PC-3 (cell line): ENCODE measurements around the gene CLNK. TPM values are rescaled to one million over a fixed set of nuclear protein-coding genes. Genes with fewer than 3 reads are reported as not detected.
A peak's percentile ranks its signal among the peaks of the same experiment; 100 is the strongest.

Experiments used
- ATAC-seq: fragments of 200-7000 bp; cut with Tn5 transposase; 2 replicates; pipeline ENCODE4 v1.9.1; 2020; ENCODE audit warnings: mild to moderate bottlenecking, moderate library complexity
- BruUV-seq: library from RNA; stranded (reverse); fragments of 400-500 nt; replicated peaks from 2 replicates; lab custom pipeline; 2021; lab: Mats Ljungman, UMichigan
- CTCF ChIA-PET: fragments of 300-600 bp; sonication (Branson Sonifier 250); formaldehyde crosslinking; loops from one replicate; lab custom pipeline; 2022; ENCODE audit warnings: antibody characterized with exemption; lab: Charles Lee
- POLR2A ChIA-PET: fragments of 300-600 bp; sonication (Branson Sonifier 250); formaldehyde crosslinking; loops from one replicate; lab custom pipeline; 2022; ENCODE audit warnings: antibody characterized with exemption; ENCODE audit not compliant: unreplicated experiment; lab: Charles Lee
- DNase-seq: peaks from one replicate; pipeline ENCODE4 v3.0.0-alpha.2; 2015
- H2AFZ ChIP-seq: fragments of 300-600 bp; sonication (generic); 2 replicates; pipeline ENCODE4 v1.6.0; 2016; ENCODE audit warnings: antibody characterized with exemption, low read length
- H3F3A ChIP-seq: fragments of 300-600 bp; sonication (generic); one replicate; pipeline ENCODE4 v1.6.0; 2017; ENCODE audit warnings: antibody characterized with exemption, low read length, control low read depth, mild to moderate bottlenecking; ENCODE audit not compliant: unreplicated experiment
- H3K27ac ChIP-seq: fragments of 300-600 bp; sonication (generic); 2 replicates; pipeline ENCODE4 v1.5.1; 2016; ENCODE audit warnings: mild to moderate bottlenecking, low read length
- H3K27me3 ChIP-seq: fragments of 300-600 bp; sonication (generic); 2 replicates; pipeline ENCODE4 v1.6.1; 2016; ENCODE audit warnings: low read length, mixed read lengths
- H3K36me3 ChIP-seq: fragments of 300-600 bp; sonication (generic); 2 replicates; pipeline ENCODE4 v1.6.1; 2016; ENCODE audit warnings: low read depth, mixed run types, low read length, mixed read lengths
- H3K4me1 ChIP-seq: fragments of 300-600 bp; sonication (generic); 2 replicates; pipeline ENCODE4 v1.5.1; 2016; ENCODE audit warnings: low read length; ENCODE audit not compliant: insufficient read depth
- H3K4me2 ChIP-seq: fragments of 300-600 bp; sonication (generic); 2 replicates; pipeline ENCODE4 v1.6.0; 2016; ENCODE audit warnings: low read length
- H3K4me3 ChIP-seq: fragments of 300-600 bp; sonication (generic); 2 replicates; pipeline ENCODE4 v1.5.1; 2016; ENCODE audit warnings: mild to moderate bottlenecking, low read length, mixed read lengths
- H3K79me2 ChIP-seq: fragments of 300-600 bp; sonication (generic); 2 replicates; pipeline ENCODE4 v1.6.1; 2017; ENCODE audit warnings: low read length, mixed read lengths
- H3K9ac ChIP-seq: fragments of 300-600 bp; sonication (generic); 2 replicates; pipeline ENCODE4 v1.6.0; 2016; ENCODE audit warnings: mild to moderate bottlenecking, low read length
- H3K9me2 ChIP-seq: fragments of 300-600 bp; sonication (generic); replicated peaks from 2 replicates; pipeline ENCODE4 v1.6.1; 2016; ENCODE audit warnings: mixed run types, low read length, mixed read lengths
- H3K9me3 ChIP-seq: fragments of 300-600 bp; sonication (generic); 2 replicates; pipeline ENCODE4 v1.6.1; 2016; ENCODE audit warnings: low read length, mixed read lengths
- H4K20me1 ChIP-seq: fragments of 300-600 bp; sonication (generic); 2 replicates; pipeline ENCODE4 v1.6.1; 2016; ENCODE audit warnings: low read length, mixed read lengths
- EZH2 ChIP-seq: fragments of 300-600 bp; sonication (generic); IDR thresholded peaks from one replicate; pipeline ENCODE4 v1.6.1; 2017; ENCODE audit warnings: antibody characterized with exemption, mild to moderate bottlenecking, low read length; ENCODE audit not compliant: unreplicated experiment
- EZH2phosphoT487 ChIP-seq: fragments of 300-600 bp; sonication (generic); IDR thresholded peaks from 2 replicates; pipeline ENCODE4 v1.6.1; 2018; ENCODE audit warnings: mild to moderate bottlenecking, antibody characterized with exemption, low read length, borderline replicate concordance
- intact Hi-C: fragments of 100-400 bp; cut with micrococcal nuclease; formaldehyde crosslinking; loops from 2 replicates; pipeline ENCODE4 v1.9.0; 2023
- total RNA-seq: library from RNA; depleted of rRNA; stranded (reverse); fragments of >200 nt; gene quantifications from 2 replicates; pipeline ENCODE4 v1.2.3, GENCODE V29; 2014
- TF ChIP-seq, protein P1 (sequence below): fragments of 300-600 bp; sonication (generic); conservative IDR thresholded peaks from 2 replicates; pipeline ENCODE4 v1.5.1; 2017; ENCODE audit warnings: antibody characterized with exemption, low read depth, mild to moderate bottlenecking, low read length

The CLNK gene
- total RNA-seq, 1 experiment from 2014 or later: not detected

DNA sequence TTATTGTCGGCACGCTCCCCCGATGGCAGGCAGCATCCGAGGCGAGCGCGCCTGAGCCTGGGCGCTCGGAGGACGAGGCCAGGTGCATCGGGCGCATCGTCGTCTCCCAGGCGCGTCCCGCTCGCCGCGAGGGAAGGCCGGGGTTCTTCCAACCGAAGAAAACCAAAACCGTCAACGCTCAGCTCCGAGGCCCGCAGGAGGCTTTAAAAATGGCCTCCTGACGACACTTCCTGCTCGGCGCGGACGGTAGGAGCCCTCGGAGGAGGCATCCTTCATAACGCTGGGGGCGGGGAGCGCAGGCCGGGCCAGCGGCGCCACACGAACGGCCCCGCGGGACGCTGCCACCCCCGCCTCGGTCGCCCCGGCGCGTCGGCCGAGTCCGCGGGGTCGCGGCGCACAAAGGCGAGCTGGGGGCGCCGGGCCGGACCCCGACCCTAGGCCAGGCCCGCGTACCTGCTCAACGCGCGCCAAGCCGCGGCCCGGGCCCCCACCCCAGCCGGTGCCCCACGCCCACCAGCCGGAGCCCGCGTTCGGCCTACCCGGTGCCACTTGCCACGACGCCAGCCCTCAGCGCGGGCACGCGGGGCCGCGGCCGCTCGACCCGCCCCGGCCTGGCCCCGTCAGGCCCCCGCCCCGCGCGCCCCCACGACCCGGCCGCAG is 227.8 kb downstream of the CLNK start:
- Histone ChIP-seq H2AFZ (peak overlapping the region; percentile 99), H3K79me2 (peaks cover 31% of the 10 kb centered on the region), H3K4me3 (peak overlapping the region; percentile 88), H3F3A (no peaks in the 10 kb centered on the region), H3K36me3 (peaks cover 4% of the 10 kb centered on the region; the same call in 1 of the 2 replicates), H3K4me2 (peak overlapping the region; percentile 98), H3K9ac (peak overlapping the region; percentile 76), H3K9me2 (no peaks in the 10 kb centered on the region), H3K9me3 (no peaks in the 10 kb centered on the region), H4K20me1 (no peaks in the 10 kb centered on the region), H3K27ac (0 out of 2 replicates have a peak overlapping the region, but pooled peaks have one; percentile 9), H3K4me1 (peaks cover 9% of the 10 kb centered on the region; the same call in 1 of the 2 replicates), H3K27me3 (no peaks in the 10 kb centered on the region)
- BruUV-seq: no TSS peak
- intact Hi-C loops: no loop called here
- POLR2A ChIA-PET: no interaction called here
- CTCF ChIA-PET: interaction anchor here (0.6 kb wide), 1 partner anchor 379 kb away, joined by 6 read pairs; no protein-coding TSS in a partner anchor
- ATAC-seq: peak; percentile 76
- TF ChIP-seq, protein P1, sequence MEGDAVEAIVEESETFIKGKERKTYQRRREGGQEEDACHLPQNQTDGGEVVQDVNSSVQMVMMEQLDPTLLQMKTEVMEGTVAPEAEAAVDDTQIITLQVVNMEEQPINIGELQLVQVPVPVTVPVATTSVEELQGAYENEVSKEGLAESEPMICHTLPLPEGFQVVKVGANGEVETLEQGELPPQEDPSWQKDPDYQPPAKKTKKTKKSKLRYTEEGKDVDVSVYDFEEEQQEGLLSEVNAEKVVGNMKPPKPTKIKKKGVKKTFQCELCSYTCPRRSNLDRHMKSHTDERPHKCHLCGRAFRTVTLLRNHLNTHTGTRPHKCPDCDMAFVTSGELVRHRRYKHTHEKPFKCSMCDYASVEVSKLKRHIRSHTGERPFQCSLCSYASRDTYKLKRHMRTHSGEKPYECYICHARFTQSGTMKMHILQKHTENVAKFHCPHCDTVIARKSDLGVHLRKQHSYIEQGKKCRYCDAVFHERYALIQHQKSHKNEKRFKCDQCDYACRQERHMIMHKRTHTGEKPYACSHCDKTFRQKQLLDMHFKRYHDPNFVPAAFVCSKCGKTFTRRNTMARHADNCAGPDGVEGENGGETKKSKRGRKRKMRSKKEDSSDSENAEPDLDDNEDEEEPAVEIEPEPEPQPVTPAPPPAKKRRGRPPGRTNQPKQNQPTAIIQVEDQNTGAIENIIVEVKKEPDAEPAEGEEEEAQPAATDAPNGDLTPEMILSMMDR: no peak
- peak; percentile 37 for DNase-seq

DNA sequence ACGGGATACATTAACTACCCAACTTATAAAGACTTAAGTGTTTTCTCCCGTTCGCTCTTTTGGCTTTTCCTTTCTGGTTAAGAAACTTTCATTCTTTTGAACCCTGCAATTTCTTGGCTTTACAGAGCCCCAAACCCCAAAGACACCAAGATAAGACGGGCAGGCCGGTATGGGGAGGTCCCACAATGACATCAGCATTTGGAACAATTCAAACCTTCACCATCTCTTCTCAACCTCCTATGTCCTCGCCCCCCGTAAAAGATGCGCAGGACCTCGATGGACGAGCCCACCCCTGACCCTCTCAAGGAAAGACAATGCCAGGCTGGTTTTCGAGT is 228.3 kb downstream of the CLNK start:
- Histone ChIP-seq H3K4me2 (peak overlapping the region; percentile 98), H2AFZ (peak overlapping the region; percentile 89), H3K9me3 (no peaks in the 10 kb centered on the region), H3F3A (no peaks in the 10 kb centered on the region), H3K9me2 (no peaks in the 10 kb centered on the region), H3K27me3 (no peaks in the 10 kb centered on the region), H3K79me2 (peaks cover 31% of the 10 kb centered on the region), H3K36me3 (peaks cover 4% of the 10 kb centered on the region; the same call in 1 of the 2 replicates), H3K4me3 (peak overlapping the region; percentile 88), H4K20me1 (no peaks in the 10 kb centered on the region), H3K27ac (0 out of 2 replicates have a peak overlapping the region, but pooled peaks have one; percentile 9), H3K9ac (peak overlapping the region; percentile 76), H3K4me1 (peaks cover 9% of the 10 kb centered on the region; the same call in 1 of the 2 replicates)
- ChIA-PET POLR2A (no interaction called here), CTCF (no interaction called here)
- ATAC-seq (no peak), DNase-seq (no peak)
- intact Hi-C loops: no loop called here
- no peak for TF ChIP-seq EZH2
- no peak for TF ChIP-seq EZH2phosphoT487
- TF ChIP-seq, protein P1: no peak
- BruUV-seq: no TSS peak

DNA sequence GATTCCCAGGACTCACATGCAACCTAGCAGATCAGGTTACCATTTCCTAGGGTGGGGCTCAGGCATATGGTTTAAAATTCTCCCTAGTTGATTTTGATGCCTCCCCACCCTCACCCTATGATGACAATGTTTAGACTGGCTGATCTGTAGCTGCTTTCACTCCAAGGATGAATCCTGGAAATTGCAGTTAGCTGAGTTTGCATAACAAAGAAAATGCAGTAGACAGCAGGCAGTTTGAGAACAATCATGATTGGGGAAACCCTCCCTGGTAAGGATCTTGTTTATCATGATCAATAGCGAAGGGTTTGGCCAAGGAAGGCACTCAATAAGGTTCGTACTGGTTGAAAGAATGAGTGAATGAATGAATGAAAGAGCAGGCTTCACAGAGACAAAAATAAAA is 229.4 kb downstream of the CLNK start:
- no peaks in the 10 kb centered on the region for H4K20me1 ChIP-seq
- no peak overlapping the region for H3K9ac ChIP-seq
- H2AFZ ChIP-seq: no peak overlapping the region
- H3K9me3 ChIP-seq: no peaks in the 10 kb centered on the region
- peaks cover 9% of the 10 kb centered on the region; the same call in 1 of the 2 replicates for H3K4me1 ChIP-seq
- no peak for DNase-seq
- H3K27me3 ChIP-seq: no peaks in the 10 kb centered on the region
- H3K9me2 ChIP-seq: no peaks in the 10 kb centered on the region
- no peak overlapping the region for H3K4me3 ChIP-seq
- ChIA-PET POLR2A (no interaction called here), CTCF (no interaction called here)
- 0 out of 2 replicates have a peak overlapping the region, but pooled peaks have one; percentile 98 for H3K4me2 ChIP-seq
- no peak for ATAC-seq
- peaks cover 31% of the 10 kb centered on the region for H3K79me2 ChIP-seq
- BruUV-seq: no TSS peak
- no peaks in the 10 kb centered on the region for H3F3A ChIP-seq
- intact Hi-C loops: no loop called here
- TF ChIP-seq, protein P1: no peak
- no peak for TF ChIP-seq EZH2
- TF ChIP-seq EZH2phosphoT487: no peak
- no peak overlapping the region for H3K27ac ChIP-seq
- H3K36me3 ChIP-seq: peaks cover 9% of the 10 kb centered on the region; the same call in 1 of the 2 replicates
